HG02870 (cell line): ENCODE measurements around the gene SORCS2.

ENCODE experiments used
- ATAC-seq: cut with Tn5 transposase; IDR thresholded peaks from one replicate; pipeline ENCODE4 v1.9.1; 2021; ENCODE audit warnings: mild to moderate bottlenecking, moderate library complexity; ENCODE audit not compliant: unreplicated experiment

SORCS2 gene

DNA sequence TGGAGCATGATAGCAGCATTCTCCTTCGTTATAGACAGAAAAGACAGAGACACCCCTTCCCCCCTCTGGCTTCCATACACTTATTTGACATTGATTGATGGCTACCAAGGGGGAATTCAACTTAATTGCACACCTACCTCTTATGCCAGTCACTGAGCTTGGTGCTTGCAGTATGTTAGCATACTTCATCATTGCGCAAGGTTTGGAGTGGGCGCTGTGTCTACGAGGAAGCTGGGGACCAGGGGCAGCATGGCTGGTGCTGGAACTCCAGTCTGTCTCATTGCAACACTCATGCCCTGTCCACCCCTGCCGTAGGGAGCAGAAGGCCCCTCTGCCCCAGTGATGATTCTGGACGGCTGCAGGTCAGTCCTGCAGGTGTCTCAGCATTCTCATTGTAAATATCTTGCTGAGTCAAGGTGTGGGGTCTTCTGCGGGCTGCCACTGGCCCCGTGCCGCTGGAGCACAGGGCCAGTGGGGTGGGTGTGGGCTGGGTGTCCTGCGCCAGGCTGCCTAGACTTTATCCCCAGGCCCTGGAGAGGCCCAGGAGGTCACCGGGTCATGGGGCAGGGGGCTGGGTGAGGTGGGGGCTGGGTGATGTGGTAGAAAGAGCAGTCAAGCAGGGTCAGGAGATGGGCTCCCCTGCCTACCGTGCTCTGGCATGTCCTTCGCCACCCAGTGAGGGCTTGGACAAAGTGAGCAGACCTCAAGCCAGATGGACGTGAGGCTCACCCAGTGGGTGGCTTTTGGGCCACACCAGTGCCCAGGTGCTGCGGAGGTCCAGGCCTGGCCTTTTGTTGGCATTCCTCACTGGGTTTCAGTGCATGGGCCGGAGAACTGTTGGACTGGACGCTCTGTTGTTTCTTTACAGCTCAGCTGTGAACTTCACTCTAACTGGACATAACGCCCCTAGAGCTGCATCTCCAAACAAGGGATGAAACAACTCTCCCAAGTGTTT is 156.9 kb downstream of the SORCS2 start:
- ATAC-seq = no peak

DNA sequence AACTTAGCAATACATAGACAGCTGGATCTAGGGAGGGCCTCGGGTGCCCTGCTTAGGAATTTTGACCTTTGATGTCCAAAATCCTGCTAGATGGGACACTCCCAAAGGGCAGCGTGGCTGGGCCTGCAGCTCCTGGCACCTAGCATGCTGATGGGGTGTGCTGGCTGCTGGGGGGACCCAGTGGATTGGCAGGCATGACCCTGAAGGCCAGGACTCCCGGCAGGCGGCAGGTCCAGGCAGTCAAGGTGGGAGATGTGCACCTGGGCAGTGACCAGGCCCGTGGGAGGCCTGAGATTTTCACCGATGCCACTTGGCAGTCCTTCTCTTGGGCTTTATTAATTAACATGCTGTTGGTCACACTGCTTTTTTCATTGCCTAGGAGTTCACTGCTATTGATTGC is 158.1 kb downstream of the SORCS2 start:
- no peak for ATAC-seq

DNA sequence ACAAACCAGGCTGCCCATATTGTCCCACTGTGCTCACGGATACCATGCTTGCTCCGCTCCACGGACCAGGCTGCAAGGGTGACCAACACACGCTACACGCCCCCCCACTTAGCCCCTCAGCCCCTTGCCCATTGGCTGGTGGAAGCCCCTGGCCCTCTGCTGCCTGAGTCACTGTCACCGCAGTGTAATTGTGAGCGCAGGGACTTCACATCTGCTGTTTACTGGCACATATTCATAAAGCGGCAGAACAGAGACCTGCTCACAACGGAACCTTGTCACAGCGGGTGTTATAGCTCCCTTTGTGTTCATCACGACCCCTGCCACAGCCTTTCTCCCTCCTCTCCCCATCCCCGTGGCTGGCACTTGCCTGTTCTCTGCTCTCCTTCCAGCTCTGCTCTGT is 158.7 kb downstream of the SORCS2 start:
- ATAC-seq = no peak

DNA sequence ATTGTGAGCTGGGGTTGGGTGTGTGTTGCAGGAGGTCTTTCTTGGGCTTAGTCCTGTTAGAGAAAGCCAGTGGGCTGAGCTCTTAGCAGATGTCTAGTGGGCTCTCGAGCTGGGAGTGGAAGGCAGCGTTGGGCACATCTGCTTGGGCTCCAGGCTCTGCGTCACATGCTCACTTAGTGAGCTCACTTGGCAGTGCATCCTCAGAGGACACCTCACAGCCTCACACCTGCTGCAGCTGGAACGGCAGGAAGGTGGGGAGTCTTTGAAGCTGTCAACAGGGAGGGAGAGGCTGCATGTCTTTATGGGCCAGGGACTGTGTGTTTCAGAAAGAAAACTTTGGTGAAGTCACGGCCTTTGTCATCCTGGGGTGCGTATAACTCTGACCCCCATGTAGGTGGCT is 160.1 kb downstream of the SORCS2 start:
- no peak for ATAC-seq

DNA sequence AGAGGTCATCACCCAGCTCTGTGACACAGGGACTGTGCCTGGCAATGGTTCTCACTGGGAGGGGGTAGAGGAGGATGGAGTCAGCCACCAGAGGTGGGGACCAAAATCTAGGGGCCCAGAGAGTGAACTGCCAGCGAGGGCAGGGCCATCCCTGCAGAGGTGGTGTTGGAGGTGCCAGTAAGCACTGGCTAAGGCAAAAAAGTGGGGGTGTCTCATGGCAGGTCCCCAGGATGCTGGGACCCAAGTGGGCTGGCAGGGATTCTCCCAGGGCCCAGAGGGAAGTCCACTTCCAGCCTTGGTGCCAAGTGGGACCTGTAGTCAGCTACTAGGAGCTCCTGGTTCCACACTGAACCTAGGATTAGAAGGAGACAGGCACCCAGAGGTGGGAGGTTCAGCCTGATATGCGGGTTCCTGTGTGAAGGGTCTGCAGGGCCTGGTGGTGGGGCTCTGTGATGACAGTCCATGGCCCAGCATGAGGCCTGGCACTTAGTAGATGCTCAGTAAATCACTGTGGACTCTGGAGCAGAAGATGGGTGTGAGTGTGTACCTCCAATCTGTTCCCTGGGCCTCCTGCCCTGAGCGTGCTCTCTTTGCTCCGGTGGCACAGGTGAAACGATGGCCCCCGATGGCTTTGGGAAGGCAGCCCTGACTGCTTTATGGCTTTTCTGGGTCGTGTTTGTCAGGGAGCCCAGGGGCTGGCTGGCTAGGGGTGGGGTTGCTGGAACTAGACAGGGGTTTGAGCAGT is 160.9 kb downstream of the SORCS2 start:
- no peak for ATAC-seq

DNA sequence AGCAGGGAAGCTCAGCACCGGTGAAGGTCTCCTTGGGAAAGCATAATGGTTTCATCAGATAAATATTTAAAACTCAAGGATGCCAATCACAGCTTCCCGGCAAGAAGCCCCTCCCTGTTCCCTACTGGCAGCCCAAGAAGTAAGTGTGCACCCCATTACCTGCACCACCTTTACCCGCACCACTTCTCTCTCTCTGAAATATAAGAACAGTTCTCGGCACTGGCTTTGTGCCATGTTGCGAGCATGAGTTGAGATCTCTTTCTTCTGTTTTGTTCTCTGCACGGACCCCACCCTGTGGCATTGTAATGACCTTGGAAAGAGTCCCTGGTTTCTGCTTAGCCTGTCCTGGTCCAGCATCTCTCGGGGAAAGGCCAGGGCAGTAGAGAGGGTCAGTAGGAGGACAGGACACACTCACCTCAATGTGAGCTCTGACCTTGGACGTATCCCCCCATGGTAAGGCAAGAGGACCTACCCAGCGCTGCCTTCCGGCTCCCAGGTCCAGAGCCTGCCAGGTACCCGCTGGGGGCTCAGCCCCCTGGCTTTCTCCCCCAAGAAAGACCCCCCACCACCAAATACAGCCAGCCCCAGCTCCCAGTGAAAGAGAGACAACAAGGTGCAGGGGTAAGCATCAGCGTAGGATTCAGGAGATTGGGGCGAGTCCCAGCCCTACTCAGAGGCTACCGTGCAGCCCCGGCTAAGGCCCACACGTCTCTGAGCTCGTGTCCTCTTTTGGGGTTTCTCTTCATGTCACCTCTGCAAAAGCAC is 161.7 kb downstream of the SORCS2 start:
- ATAC-seq = no peak

DNA sequence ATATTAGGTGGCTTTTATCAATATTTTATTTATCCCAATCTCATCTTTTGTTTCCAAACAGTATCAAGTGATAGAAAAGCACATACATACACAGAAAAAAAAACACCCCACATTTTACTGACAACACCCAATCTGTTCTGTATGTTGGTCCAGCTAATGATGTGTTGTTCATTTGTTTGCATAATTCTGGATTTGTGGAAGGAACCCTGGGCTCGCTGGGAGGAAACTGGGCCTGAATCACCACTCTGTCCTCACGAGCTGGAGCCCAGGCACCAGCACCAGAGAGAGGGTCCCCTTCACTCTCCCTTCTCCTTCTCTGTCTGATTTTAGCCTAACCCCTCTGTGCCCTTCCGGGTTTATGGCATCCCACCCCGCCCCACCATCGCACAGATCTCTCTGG is 162.6 kb downstream of the SORCS2 start:
- ATAC-seq = no peak

DNA sequence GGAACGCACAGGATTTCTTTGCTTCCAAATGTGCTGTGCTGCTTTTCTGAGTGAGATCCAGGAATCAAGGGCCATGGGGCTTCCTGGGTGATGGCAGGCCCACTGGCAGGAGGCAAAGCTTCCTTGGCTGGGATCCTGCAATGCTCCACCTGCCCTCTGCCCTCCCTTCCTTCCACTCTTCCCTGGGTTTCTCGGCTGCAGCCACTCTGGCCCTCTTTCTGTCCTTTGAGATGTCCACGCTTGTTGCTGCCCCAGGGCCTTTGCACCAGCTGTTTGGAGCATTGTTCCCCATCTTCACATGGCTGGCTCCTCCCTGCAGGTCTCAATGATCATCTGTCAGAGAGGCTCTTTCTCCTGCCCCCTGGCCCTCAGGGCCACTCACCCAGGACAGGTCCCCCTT is 163.5 kb downstream of the SORCS2 start:
- no peak for ATAC-seq

DNA sequence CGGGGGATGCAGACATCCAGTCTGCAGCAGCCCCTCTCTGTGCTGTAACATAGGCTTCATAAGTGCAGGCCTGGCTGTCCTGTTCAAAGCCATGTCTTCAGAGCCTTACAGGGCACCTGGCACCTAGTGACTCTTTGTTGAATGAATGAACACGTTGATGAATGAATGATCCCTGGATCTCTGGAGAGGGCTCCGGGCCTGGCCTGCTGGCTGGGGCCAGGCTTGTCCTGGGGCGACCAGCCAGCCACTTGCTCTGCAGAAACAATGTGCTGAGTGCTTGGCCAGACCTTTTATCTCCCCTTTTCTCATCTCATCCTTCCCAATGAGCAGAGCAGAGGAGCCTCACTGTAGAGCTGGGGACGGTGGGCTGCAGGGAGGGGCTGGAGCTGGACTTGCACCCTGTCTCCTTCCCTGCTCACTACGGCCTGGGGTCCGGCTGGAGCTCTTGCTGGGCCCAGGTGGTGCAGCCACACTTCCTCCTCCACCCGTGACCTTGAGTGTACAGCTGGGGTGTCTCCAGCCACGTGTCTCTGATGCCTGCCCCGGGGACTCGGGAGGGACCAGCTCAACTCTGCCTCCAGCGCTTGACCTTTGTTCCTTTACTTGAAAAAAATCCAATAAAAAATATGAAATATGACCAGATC is 164.5 kb downstream of the SORCS2 start:
- ATAC-seq = no peak

DNA sequence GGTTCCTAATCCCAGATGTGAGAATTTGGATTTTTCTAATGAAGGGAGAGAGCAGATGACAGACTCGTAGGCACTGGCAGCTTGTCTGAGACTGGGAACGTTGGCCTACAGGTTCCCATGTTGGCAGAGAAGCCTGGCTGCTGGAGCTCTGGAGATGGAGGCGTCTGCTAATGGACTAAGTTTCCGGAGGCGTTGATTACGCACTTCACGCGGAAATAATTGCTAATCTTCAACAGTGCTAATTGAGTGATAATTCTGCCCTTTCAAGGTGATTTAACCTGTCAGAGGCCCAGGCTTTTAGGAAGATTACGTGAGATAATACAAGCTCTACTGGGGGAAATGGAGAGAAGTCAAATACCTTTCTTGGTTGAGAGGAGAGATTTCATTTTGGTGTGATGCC is 165.0 kb downstream of the SORCS2 start:
- ATAC-seq = no peak

DNA sequence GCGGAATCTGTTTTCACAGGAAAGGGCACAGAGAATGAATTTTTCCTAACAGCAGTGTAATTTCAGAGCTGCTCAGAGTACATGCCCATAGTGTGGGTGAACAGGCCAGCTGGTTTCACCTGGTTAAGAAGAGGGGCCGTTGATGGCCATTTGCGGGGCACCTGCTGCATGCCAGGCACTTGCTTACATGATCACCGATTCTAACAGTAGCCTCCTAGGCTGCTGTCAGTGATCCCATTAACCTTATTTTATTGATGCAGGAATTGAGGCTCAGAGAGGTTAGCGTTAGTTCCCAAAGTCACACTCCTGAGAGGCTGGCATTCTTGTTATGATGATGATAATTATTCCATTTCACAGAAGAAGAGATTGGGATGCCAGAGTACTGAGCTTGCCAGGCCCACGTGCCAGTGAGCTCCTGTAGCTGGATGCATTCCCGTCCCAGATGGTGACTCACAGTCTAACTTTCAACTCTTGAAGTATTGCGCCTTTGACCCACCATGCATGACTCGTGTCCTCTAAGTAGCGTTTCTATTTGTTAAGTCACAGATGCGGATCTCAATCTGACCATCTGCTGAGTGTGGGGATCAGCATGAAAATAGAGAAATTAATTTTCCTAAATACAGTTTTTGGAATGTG is 165.9 kb downstream of the SORCS2 start:
- ATAC-seq = no peak

DNA sequence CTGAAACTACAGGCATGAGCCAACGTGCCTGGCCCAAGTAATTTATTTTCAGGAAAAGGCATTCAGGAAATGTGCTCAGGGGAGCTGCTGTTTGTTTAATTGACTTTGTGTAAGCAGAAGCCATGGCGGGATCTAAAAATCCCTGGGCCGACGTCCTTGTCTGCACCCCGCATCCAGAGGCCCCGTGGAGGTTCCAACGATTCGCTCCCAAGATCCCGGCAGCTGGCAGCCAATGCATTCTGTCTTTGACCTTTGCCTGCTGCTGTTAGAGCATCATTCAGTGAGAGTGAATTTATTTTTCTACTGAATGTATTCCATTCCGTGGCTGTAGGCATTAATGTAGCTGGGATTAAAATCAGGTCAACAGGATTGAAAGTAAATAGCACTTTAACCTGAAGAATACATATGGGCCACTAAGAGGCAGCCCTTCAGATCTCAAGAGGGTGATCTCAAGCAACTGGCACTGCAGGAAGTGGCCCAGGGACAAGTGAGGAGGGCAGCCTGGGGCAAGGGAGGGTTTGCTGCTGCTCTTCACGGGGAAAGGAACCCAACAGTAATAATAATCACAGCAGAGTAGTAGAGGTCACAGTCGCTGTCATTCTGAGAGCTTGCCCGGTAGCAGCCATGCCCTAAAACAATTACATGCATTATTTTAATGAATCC is 167.2 kb downstream of the SORCS2 start:
- no peak for ATAC-seq

DNA sequence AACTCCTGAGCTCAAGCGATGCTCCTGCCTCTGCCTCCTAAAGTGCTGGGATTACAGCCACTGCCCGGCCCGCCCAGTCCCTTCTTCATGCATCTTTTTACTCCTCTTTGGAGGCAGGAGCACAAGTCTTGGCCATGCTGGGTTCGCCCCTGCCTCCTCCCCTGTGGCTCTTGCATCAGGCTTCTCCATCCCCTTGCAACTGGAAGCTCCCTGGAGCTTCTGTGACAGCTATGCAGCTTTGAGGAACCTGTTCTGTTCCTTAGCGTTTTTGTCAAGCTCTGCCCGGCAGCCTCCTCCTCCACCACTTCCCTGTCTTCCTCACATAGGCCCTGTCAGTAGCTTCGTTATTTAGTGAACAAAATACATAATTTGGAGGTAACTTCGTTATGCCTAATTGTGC is 168.5 kb downstream of the SORCS2 start:
- no peak for ATAC-seq

DNA sequence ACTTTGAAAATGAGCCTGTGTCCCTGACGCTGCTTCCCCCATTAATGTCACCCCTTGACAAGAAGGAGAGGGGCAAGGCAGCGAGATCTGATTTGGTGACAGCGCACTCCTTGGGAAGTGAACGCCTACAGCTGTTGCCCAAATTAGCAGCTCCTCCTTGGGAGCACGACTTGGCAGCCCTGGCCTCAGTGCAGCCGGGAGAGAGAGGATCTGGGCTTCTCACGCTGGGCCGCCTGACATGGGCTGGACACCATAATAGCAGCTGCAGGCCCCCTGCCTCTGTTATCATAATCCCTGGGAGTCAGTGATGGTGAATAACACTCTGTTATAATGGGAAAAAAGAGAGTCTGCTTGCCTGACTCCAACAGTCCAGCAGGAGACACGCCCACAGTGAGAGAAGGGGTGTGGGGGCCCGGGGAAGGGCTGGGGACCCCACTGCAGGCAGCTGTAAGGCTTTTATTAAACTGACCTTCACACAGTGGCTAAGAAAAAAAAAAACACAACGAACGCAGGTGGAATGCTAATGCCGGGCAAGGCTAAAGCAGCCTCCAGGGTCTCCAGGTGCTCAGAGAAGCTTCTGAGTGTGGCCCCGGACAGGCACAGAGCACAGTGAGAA is 169.1 kb downstream of the SORCS2 start:
- ATAC-seq = no peak

DNA sequence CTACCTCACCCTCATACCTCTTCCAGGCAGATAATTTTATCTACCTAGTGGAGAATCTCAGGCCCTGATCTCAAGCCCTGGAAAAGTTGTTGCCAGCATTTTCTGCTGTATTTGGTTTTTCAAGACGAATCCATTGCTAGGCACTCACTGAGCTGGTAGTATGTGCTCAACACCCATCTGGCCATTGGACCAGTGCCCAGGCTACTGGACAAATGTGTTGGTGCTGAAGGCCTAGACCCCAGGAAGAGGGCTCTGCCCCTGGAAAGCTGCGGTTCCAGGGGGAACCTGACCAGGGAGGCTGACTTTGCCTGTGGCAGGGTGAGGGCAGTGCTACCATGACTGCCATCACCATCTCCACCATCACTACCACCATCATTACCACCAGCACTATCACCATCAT is 170.0 kb downstream of the SORCS2 start:
- no peak for ATAC-seq

DNA sequence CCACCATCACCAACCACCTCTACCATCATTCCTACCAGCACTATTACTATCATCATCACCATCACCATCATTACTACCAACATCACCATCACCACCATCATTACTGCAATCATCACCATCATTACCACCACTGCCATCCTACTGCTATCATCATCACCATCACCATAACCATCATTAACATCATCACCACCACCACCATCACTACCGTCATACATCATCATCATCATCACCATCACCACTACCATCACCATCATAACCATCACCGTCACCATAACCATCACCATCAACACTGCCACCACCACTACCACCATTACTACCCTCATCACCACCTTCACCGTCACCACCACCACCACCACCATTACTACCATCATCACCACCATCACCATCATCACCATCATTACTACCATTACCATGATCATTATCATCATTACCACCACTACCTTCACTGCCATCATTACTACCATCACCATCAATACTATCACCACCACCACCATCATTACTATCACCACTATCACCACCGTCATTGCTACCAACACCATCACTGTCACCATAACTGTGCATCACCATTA is 170.6 kb downstream of the SORCS2 start:
- no peak for ATAC-seq

DNA sequence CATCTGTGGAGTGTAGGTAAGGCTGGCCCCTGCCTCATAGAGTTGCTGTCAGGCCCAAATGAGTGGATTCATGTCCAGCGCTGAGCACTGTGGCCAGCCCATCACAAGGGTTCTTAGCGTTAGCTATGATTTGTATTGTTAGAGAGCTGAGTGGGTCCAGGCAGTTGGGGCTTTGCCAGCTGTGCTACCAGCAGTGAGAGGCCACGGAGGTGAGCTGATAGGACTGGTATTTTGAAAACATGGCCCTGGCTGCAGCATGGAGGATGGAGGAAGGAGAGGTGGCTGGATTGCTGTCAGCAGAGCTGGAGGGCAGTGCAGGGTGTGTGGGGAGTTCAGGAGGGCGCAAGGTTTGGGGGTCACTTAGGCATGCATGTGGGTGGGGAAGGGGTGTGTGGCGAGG is 172.6 kb downstream of the SORCS2 start:
- ATAC-seq = no peak

DNA sequence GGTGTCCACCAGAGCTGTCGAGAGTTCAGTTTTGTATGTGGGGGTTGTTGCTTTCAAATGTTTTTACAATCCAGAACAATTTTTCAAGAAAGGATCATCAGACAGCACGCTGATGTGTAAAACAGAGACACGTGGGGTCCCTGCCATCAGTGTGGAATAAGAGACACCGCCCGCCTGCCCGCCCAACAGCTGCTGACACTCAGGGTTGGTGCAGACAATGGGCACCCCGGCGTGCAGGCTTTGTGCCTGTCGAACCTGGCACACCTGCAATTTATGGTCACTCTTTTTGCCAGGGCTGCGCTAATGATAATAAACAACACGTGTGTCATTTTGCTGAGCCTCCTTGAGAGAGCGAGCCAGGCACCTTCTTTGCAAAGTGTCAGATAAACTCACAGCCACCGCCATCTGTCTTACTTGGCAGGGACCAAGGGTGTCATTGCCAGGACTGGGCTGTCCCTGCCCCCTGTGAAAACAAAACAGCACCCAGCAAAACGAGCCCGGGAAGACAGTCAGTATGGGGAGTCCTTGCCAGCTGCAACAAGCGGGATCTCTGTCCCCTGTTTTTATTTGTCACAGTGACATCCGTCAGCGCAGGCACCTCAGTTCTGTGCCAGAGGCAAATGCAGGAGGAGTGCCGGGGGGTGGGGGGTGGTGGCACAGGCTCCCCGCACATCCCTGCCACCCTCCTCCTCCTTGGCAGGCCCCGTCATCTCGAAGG is 173.3 kb downstream of the SORCS2 start:
- no peak for ATAC-seq
